Neutrophil (primary cell): ENCODE data around the gene GYS1.
"Not testable (repeated sequence)": the region's sequence is repeated elsewhere in the genome, so short reads cannot be mapped to it uniquely, and the experiment has no call there.

ENCODE experiments used
- H3K27ac ChIP-seq: fragments of 200-600 bp; sonication (generic); 2 replicates; pipeline ENCODE4 v1.5.1; 2016; ENCODE audit warnings: mild to moderate bottlenecking, moderate library complexity
- H3K27me3 ChIP-seq: fragments of 200-600 bp; sonication (generic); 2 replicates; pipeline ENCODE4 v1.6.0; 2016; ENCODE audit warnings: mild to moderate bottlenecking
- H3K36me3 ChIP-seq: fragments of 200-600 bp; sonication (generic); 2 replicates; pipeline ENCODE4 v1.5.1; 2017
- H3K4me1 ChIP-seq, 2 experiments: fragments of 200-600 bp in 1 of 2; sonication (generic) in 1 of 2; 1 replicate in 1 of 2; 2 replicates in 1 of 2; pipeline versions ENCODE4 v1.5.1 to v1.6.1; 2013 to 2016; ENCODE audit warnings: low read depth in 1 of 2, low read length in 1 of 2, mild to moderate bottlenecking in 1 of 2, moderate library complexity in 1 of 2; ENCODE audit not compliant: control insufficient read depth in 1 of 2, insufficient read depth in 1 of 2
- H3K4me3 ChIP-seq, 2 experiments: fragments of 200-600 bp in 1 of 2; sonication (generic) in 1 of 2; 1 replicate in 1 of 2; 2 replicates in 1 of 2; pipeline ENCODE4 v1.5.1; 2013 to 2016; ENCODE audit warnings: low read depth in 1 of 2, low read length in 1 of 2, mild to moderate bottlenecking in 1 of 2, moderate library complexity in 1 of 2
- H3K9me3 ChIP-seq: fragments of 200-600 bp; sonication (generic); 2 replicates; pipeline ENCODE4 v1.5.1; 2016
- TF ChIP-seq, protein P1 (sequence below): fragments of 200-600 bp; sonication (generic); IDR thresholded peaks from 2 replicates; pipeline ENCODE4 v1.5.1; 2016; ENCODE audit warnings: antibody characterized with exemption

The GYS1 gene

DNA sequence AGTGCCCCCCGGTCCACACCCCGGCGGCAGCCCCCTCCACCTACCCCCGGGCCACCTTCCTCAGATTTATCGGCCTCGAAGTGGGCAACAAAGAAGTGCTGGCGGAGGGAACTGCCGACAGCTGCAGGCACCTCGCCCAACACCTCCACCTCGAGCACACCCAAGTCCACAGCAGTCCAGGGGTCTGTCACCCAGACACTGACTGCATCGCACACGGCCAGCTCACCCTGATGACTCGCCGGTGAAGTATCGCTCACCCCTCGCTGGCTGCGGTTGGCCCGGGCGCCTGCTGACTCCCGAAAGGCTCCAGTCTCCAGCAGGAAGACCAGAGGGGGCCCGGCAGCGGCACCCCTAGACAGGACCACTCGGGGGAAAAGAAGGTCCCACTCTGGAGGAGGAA lies 32.5 kb upstream of the GYS1 start:
- H3K4me3 ChIP-seq, H3K36me3 ChIP-seq, H3K27ac ChIP-seq: not testable (repeated sequence)

DNA sequence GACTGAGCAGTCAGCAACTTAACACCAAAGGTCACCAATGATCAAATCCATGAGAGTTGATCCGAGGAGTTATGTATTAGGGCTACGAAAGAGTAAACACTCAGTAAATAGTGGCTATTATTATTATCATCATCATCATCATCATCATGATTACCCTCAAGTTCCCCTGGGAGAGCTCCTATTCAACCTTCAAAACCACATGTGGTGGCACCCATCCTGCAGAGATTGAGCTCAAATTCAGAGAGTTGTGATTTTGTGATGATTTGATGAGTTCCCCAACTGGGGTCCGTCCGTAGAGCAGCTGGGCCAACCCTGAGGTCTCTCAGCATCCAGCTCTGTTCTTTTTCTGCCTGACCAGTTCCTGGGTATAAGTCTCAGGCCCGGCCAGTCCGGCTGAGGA lies 32.0 kb upstream of the GYS1 start:
- not testable (repeated sequence) for H3K9me3 ChIP-seq, H3K4me1 ChIP-seq, H3K27ac ChIP-seq, H3K36me3 ChIP-seq, H3K4me3 ChIP-seq
- H3K27me3 ChIP-seq: peaks cover 26% of the 10 kb centered on the region

More for the DNA sequence above, 32.5 kb upstream of the GYS1 start:
- H3K9me3 ChIP-seq, H3K4me1 ChIP-seq: not testable (repeated sequence)
- H3K27me3 ChIP-seq: peaks cover 20% of the 10 kb centered on the region

DNA sequence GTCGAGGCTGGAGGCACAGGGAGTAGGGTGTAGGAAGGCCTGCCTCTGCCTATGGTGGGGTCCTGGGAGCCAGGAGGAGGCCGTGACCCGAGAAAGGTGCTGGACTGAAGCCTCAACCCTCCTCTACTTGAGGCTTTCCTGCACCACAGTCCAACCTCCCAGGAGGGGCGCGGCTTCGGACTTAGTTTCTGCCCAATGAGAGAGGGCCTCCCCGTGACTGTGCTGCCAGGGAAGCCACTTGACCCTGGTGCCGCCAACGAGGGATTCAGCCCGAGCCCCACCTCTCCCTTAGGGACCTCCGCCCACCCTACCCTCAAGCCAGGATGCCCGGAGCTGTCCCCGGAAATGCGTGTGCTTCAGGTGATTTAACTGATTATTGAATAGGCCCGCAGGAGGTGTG lies 31.1 kb upstream of the GYS1 start, which contains the start of gene CGB3:
Gene CGB3, minus strand, starts transcription at position 101 of the 400 bp plus-strand sequence. CDS start 362 bp downstream, outside the sequence.
- H3K27ac ChIP-seq, H3K36me3 ChIP-seq, H3K4me3 ChIP-seq, H3K9me3 ChIP-seq, H3K4me1 ChIP-seq: not testable (repeated sequence)
- peaks cover 34% of the 10 kb centered on the region for H3K27me3 ChIP-seq

DNA sequence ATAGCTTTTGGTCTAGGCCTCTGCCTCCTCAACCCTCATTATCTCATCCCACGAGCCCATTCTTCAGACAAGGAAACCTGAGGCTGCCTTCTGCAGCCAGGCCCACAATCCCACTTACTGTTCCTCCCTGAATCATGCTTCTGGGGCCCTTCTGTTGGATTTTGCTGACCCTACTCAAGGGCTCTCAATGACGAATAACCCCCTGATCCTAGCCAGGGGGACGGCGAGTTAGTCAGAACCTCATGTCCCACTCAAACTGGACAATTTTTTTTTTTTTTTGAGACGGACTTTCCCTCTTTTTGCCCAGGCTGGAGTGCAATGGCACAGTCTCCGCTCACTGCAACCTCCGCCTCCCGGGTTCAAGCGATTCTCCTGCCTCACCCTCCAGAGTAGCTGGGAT lies 29.0 kb upstream of the GYS1 start:
- Histone ChIP-seq H3K4me3 (no peak overlapping the region), H3K27ac (no peak overlapping the region), H3K36me3 (no peaks in the 10 kb centered on the region), H3K9me3 (no peaks in the 10 kb centered on the region), H3K27me3 (peaks cover 55% of the 10 kb centered on the region), H3K4me1 (peaks cover 23% of the 10 kb centered on the region in 2 experiments)
- TF ChIP-seq, protein P1, sequence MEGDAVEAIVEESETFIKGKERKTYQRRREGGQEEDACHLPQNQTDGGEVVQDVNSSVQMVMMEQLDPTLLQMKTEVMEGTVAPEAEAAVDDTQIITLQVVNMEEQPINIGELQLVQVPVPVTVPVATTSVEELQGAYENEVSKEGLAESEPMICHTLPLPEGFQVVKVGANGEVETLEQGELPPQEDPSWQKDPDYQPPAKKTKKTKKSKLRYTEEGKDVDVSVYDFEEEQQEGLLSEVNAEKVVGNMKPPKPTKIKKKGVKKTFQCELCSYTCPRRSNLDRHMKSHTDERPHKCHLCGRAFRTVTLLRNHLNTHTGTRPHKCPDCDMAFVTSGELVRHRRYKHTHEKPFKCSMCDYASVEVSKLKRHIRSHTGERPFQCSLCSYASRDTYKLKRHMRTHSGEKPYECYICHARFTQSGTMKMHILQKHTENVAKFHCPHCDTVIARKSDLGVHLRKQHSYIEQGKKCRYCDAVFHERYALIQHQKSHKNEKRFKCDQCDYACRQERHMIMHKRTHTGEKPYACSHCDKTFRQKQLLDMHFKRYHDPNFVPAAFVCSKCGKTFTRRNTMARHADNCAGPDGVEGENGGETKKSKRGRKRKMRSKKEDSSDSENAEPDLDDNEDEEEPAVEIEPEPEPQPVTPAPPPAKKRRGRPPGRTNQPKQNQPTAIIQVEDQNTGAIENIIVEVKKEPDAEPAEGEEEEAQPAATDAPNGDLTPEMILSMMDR: no peak

DNA sequence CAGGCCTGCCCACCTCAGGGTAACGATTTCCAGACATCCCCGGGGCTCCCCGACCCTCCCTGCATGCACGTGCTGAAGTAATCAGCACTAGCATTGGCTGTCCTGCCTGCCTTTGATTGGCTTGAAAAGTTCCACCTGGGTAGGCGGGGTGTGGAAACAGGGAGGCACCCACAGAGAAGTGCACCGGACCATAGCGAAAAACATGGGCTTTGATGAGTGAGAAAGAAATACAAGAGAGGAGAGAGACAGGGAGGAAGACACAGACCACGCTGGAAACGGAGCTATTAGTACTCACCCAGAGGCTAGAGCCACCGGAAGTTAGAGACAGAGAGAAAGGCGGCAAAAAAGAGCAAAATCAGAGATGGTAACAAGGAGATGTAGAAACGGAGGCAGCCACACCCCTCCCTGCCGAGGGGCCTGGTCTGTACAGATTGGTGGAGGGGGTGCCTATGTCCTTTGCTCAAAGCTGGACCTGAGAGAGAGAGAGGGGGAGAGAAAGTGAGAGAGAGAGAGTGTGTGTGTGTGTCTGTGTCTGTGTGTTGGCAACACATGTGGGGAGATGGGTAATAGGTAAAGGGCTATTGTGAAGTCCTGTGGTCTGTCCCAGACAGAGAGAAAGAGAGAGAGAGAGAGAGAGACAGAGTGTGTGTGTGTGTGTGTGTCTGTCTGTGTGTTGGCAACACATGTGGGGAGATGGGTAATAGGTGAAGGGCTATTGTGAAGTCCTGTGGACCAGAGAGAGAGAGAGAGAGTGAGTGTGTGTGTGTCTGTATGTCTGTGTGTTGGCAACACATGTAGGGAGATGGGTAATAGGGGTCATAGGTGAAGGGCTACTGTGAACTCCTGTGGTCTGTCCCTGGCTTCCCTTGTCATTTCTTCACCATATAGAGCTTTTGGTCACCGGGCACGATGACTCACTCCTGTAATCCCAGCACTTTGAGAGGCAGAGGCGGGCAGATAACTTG lies 28.1 kb upstream of the GYS1 start:
- TF ChIP-seq, protein P1: no peak
- H3K27me3 ChIP-seq: peaks cover 57% of the 10 kb centered on the region

DNA sequence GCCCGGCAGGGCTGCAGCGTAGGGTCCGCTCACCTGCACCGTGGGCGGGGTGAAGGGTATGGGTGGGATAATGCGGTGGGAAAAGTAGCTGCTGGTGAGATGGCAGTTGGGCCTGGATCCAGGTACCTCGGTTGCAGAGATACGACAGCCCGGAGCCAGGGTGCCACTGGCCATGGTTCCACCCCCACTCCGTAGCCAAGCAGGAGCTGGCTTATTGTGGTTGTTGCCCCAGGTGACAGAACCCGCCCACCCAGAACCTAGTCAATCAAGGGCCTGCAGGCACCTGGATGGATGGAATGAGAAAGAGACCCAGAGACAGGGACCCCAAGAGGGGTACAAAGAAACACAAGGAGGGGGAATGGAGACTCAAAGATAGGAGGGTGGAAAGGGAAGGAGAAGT lies 27.2 kb upstream of the GYS1 start:
- H3K36me3 ChIP-seq: peaks cover 10% of the 10 kb centered on the region
- peaks cover 57% of the 10 kb centered on the region for H3K27me3 ChIP-seq
- TF ChIP-seq, protein P1: no peak
- H3K4me1 ChIP-seq: peaks cover 23% of the 10 kb centered on the region in 2 experiments
- H3K9me3 ChIP-seq: no peaks in the 10 kb centered on the region
- H3K27ac ChIP-seq: no peak overlapping the region
- no peak overlapping the region for H3K4me3 ChIP-seq

More for the DNA sequence above, 28.1 kb upstream of the GYS1 start:
- no peak overlapping the region for H3K27ac ChIP-seq
- peaks cover 1% of the 10 kb centered on the region for H3K36me3 ChIP-seq
- peaks cover 23% of the 10 kb centered on the region in 2 experiments for H3K4me1 ChIP-seq
- no peak overlapping the region for H3K4me3 ChIP-seq
- no peaks in the 10 kb centered on the region for H3K9me3 ChIP-seq

DNA sequence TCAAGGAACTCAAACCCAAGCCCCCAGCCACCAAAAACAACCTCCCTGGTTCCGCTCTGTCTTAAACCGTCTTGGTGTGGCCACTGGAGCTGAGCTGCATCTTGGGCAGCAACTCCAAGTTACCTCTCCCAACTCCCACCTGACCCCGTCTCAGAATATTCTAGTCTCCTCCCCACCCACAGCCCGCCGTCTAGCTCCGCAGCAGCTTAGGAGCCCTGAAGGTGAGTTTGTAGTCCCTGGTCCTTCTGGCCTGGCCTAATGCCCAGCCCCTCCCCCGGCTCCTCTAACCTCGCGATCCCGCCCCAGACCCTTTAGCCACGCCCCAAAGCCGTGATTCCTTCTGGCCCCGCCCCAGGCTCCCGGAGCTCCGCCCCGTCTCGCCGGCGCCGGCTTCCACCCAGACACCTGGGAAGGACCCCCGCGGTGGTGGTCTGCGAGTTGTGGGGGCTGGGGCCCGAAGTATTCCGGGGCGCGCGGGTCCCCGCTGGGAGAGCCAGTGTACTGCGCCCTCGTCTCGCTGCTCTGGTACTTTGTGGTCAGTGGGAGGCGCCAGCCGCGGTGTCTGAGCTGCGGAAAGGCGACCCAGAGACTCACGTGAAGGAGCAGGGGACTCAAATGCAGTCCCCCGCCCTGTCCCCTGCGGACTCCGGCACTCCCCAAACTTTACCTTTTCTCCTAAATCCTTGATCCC lies 26.3 kb upstream of the GYS1 start:
- Histone ChIP-seq H3K4me1 (peaks cover 23% of the 10 kb centered on the region in 2 experiments), H3K36me3 (peaks cover 20% of the 10 kb centered on the region), H3K27me3 (peaks cover 57% of the 10 kb centered on the region), H3K9me3 (no peaks in the 10 kb centered on the region), H3K27ac (no peak overlapping the region), H3K4me3 (peak overlapping the region; percentile 23 to 55)
- TF ChIP-seq, protein P1: no peak

DNA sequence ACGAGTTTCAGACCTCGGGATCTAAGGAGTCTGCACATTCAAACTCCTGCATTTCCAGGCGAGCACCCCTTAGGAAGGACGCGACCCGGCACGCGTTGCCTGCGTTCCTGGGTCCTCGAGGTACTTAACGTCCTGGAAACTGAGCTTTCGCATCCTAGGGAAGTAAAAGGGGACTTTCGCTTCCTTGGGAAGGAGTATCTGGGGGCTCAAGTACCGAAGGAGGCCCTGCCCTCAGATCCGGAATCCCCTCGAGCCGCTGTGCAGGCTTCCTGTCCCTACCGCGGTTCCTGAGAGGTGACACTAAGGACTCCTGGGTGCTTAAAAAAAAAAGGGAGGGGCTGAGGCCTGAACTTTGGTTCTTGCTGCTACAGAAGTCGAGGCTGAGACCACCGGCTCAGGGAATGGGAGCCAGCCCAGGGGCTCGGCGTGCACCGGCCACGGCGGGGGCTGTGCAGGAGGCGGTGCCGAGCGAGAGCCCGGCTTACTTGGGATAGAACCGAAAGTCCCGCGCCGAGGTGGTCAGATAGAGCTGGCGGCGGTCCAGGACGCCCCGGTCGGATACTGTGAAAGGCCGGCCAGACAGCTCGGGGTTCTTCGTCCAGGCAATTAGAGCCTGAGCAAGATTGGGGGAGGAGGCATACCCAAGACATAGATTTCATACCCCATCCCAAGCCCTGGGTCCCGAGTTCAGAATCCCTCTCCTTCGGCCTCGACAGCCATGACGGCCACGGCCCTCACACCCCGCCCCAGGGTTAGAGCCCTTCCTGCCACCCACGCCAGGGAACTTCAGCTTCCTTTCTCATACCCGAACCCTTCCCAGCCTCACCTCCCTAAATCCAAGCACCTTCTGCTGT lies 25.5 kb upstream of the GYS1 start:
- not testable (repeated sequence) for H3K27ac ChIP-seq, H3K9me3 ChIP-seq
- H3K4me3 ChIP-seq: peak overlapping the region; percentile 23 to 55
- H3K4me1 ChIP-seq: peaks cover 23% of the 10 kb centered on the region in 2 experiments
- H3K36me3 ChIP-seq: peaks cover 26% of the 10 kb centered on the region
- peaks cover 57% of the 10 kb centered on the region for H3K27me3 ChIP-seq
